Neural progenitor cell (in vitro differentiated cells): Measurements from ENCODE around the gene SCYGR8. TPM values are rescaled to one million over a fixed set of nuclear protein-coding genes. Genes with fewer than 3 reads are reported as not detected.

Experiments used
- DNase-seq: peaks from one replicate; pipeline ENCODE4 v3.0.0-alpha.2; 2016; ENCODE audit warnings: low spot score
- H2AFZ ChIP-seq: fragments of 200-600 bp; sonication (generic); replicated peaks from 2 replicates; pipeline ENCODE4 v1.6.1; 2016; ENCODE audit warnings: antibody characterized with exemption
- H3F3A ChIP-seq: fragments of 200-600 bp; sonication (generic); 2 replicates; pipeline ENCODE4 v1.6.1; 2016; ENCODE audit warnings: antibody characterized with exemption, low read depth
- H3K27ac ChIP-seq: fragments of 200-600 bp; sonication (generic); 2 replicates; pipeline ENCODE4 v1.5.1; 2016; ENCODE audit warnings: mild to moderate bottlenecking
- H3K27me3 ChIP-seq: fragments of 200-600 bp; sonication (generic); 2 replicates; pipeline ENCODE4 v1.6.1; 2016; ENCODE audit warnings: mild to moderate bottlenecking, moderate library complexity
- H3K36me3 ChIP-seq: fragments of 200-600 bp; sonication (generic); 2 replicates; pipeline ENCODE4 v1.5.1; 2016
- H3K4me1 ChIP-seq: fragments of 200-600 bp; sonication (generic); 2 replicates; pipeline ENCODE4 v1.6.1; 2016; ENCODE audit warnings: mixed run types
- H3K4me2 ChIP-seq: fragments of 200-600 bp; sonication (generic); 2 replicates; pipeline ENCODE4 v1.6.1; 2016
- H3K4me3 ChIP-seq: fragments of 200-600 bp; sonication (generic); 2 replicates; pipeline ENCODE4 v1.5.1; 2016
- H3K79me2 ChIP-seq: fragments of 200-600 bp; sonication (generic); 2 replicates; pipeline ENCODE4 v1.6.1; 2016; ENCODE audit warnings: low read depth
- H3K9ac ChIP-seq: fragments of 200-600 bp; sonication (generic); 2 replicates; pipeline ENCODE4 v1.6.1; 2016
- H3K9me3 ChIP-seq: fragments of 200-600 bp; sonication (generic); 2 replicates; pipeline ENCODE4 v1.5.1; 2016; ENCODE audit warnings: low read depth
- H4K20me1 ChIP-seq: fragments of 200-600 bp; sonication (generic); 2 replicates; pipeline ENCODE4 v1.6.1; 2016; ENCODE audit warnings: low read depth
- H3K27ac Mint-ChIP-seq: 3 replicates; pipeline ENCODE4 v1.8.0; 2021; ENCODE audit warnings: mixed read lengths
- H3K27me3 Mint-ChIP-seq: 2 replicates; pipeline ENCODE4 v1.8.0; 2022; ENCODE audit warnings: low read depth, mild to moderate bottlenecking, inconsistent platforms, moderate library complexity, mixed read lengths; ENCODE audit not compliant: insufficient read depth
- H3K36me3 Mint-ChIP-seq: 3 replicates; pipeline ENCODE4 v1.8.0; 2021; ENCODE audit warnings: mixed read lengths
- H3K4me1 Mint-ChIP-seq: 3 replicates; pipeline ENCODE4 v1.8.0; 2021; ENCODE audit warnings: mixed read lengths
- H3K4me3 Mint-ChIP-seq: 3 replicates; pipeline ENCODE4 v1.8.0; 2021; ENCODE audit warnings: mild to moderate bottlenecking, moderate library complexity, mixed read lengths
- H3K9me3 Mint-ChIP-seq: 3 replicates; pipeline ENCODE4 v1.8.0; 2020; ENCODE audit warnings: mixed read lengths
- CTCF ChIP-seq: fragments of 200-600 bp; sonication (generic); IDR thresholded peaks from 2 replicates; pipeline ENCODE4 v1.5.1; 2017; ENCODE audit warnings: antibody characterized with exemption, mild to moderate bottlenecking
- EZH2 ChIP-seq: fragments of 200-600 bp; sonication (generic); IDR thresholded peaks from 2 replicates; pipeline ENCODE4 v1.6.1; 2017; ENCODE audit warnings: antibody characterized with exemption, mild to moderate bottlenecking, moderate library complexity
- EZH2phosphoT487 ChIP-seq: fragments of 200-600 bp; sonication (generic); IDR thresholded peaks from 2 replicates; pipeline ENCODE4 v1.6.1; 2017; ENCODE audit warnings: antibody characterized with exemption
- total RNA-seq: library from RNA; depleted of rRNA; stranded (reverse); fragments of >200 nt; gene quantifications from 2 replicates; pipeline ENCODE4 v1.2.3, GENCODE V29; 2015; ENCODE audit warnings: low replicate concordance

The SCYGR8 gene
- total RNA-seq, 1 donor from 2014 or later, result not detected

- no peaks in the 10 kb centered on the region for H3K36me3 ChIP-seq
- TF ChIP-seq EZH2phosphoT487, result no peak
- Mint-ChIP-seq H3K4me3 (no peak overlapping the region), H3K9me3 (peaks cover 4% of the 10 kb centered on the region), H3K27me3 (peaks cover 2% of the 10 kb centered on the region), H3K36me3 (no peaks in the 10 kb centered on the region), H3K27ac (no peak overlapping the region), H3K4me1 (no peaks in the 10 kb centered on the region)
- no peak overlapping the region for H3K9ac ChIP-seq
- H3K27ac ChIP-seq, result no peak overlapping the region
- no peaks in the 10 kb centered on the region for H3K4me1 ChIP-seq
- no peaks in the 10 kb centered on the region for H3K9me3 ChIP-seq
- DNase-seq, result no peak
- H4K20me1 ChIP-seq, result no peaks in the 10 kb centered on the region
- no peaks in the 10 kb centered on the region for H3K79me2 ChIP-seq
- no peaks in the 10 kb centered on the region for H3K27me3 ChIP-seq
- no peak overlapping the region for H2AFZ ChIP-seq
- H3K4me3 ChIP-seq, result no peak overlapping the region
- H3F3A ChIP-seq, result no peaks in the 10 kb centered on the region
- no peak overlapping the region for H3K4me2 ChIP-seq
Observed at GRCh38 chr2:227703961-227704360, 41.7 kb upstream of the SCYGR8 start.

GRCh38 chr2:227706859-227707258 is 38.8 kb upstream of the SCYGR8 start:
- Histone ChIP-seq H3K79me2 (no peaks in the 10 kb centered on the region), H3K4me3 (no peak overlapping the region), H3K27ac (no peak overlapping the region), H4K20me1 (no peaks in the 10 kb centered on the region), H3K27me3 (no peaks in the 10 kb centered on the region), H3K9me3 (no peaks in the 10 kb centered on the region), H3K9ac (no peak overlapping the region), H3F3A (no peaks in the 10 kb centered on the region), H3K36me3 (no peaks in the 10 kb centered on the region), H3K4me2 (no peak overlapping the region), H2AFZ (no peak overlapping the region), H3K4me1 (no peaks in the 10 kb centered on the region)
- TF ChIP-seq EZH2 (no peak), EZH2phosphoT487 (no peak), CTCF (no peak)
- Mint-ChIP-seq H3K27me3 (peaks cover 2% of the 10 kb centered on the region), H3K4me3 (no peak overlapping the region), H3K27ac (no peak overlapping the region), H3K4me1 (no peaks in the 10 kb centered on the region), H3K9me3 (peaks cover 4% of the 10 kb centered on the region), H3K36me3 (no peaks in the 10 kb centered on the region)
- no peak for DNase-seq

- Histone ChIP-seq H3K4me1 (no peaks in the 10 kb centered on the region), H3K36me3 (no peaks in the 10 kb centered on the region), H3K9ac (no peak overlapping the region), H3K27ac (no peak overlapping the region), H4K20me1 (no peaks in the 10 kb centered on the region), H3K27me3 (no peaks in the 10 kb centered on the region), H3F3A (no peaks in the 10 kb centered on the region), H2AFZ (no peak overlapping the region), H3K79me2 (no peaks in the 10 kb centered on the region), H3K9me3 (no peaks in the 10 kb centered on the region), H3K4me2 (no peak overlapping the region), H3K4me3 (no peak overlapping the region)
- TF ChIP-seq EZH2 (no peak), EZH2phosphoT487 (no peak), CTCF (no peak)
- Mint-ChIP-seq H3K4me1 (no peaks in the 10 kb centered on the region), H3K27me3 (peaks cover 2% of the 10 kb centered on the region), H3K36me3 (no peaks in the 10 kb centered on the region), H3K4me3 (no peak overlapping the region), H3K27ac (no peak overlapping the region), H3K9me3 (peaks cover 4% of the 10 kb centered on the region)
- DNase-seq, result no peak
Observed at GRCh38 chr2:227707390-227707789, 38.3 kb upstream of the SCYGR8 start.

GRCh38 chr2:227710986-227711385 is 34.7 kb upstream of the SCYGR8 start:
- Mint-ChIP-seq H3K4me1 (no peaks in the 10 kb centered on the region), H3K9me3 (no peaks in the 10 kb centered on the region), H3K27me3 (peaks cover 3% of the 10 kb centered on the region)

More at GRCh38 chr2:227710986-227711385, 34.7 kb upstream of the SCYGR8 start:
- Histone ChIP-seq H3K4me2 (no peak overlapping the region), H3K9ac (no peak overlapping the region), H3K27ac (no peak overlapping the region), H3K79me2 (no peaks in the 10 kb centered on the region), H3K4me3 (no peak overlapping the region), H4K20me1 (no peaks in the 10 kb centered on the region), H2AFZ (no peak overlapping the region), H3K36me3 (no peaks in the 10 kb centered on the region), H3F3A (no peaks in the 10 kb centered on the region), H3K9me3 (no peaks in the 10 kb centered on the region), H3K4me1 (no peaks in the 10 kb centered on the region), H3K27me3 (no peaks in the 10 kb centered on the region)
- Mint-ChIP-seq H3K27ac (no peak overlapping the region), H3K4me3 (no peak overlapping the region), H3K36me3 (no peaks in the 10 kb centered on the region)
- DNase-seq, result no peak
- TF ChIP-seq EZH2phosphoT487 (no peak), CTCF (no peak), EZH2 (no peak)
